ENCODE results near the gene RAD51B. TPM values are rescaled to one million over a fixed set of nuclear protein-coding genes. Genes with fewer than 3 reads are reported as not detected.

RAD51B gene
- total RNA-seq, 1 experiment from 2014 or later: 20.0 TPM

GRCh38 chr14:68230202-68230949, 410.8 kb downstream of the RAD51B start:
- ChIA-PET RAD21 (ENCODE audit: low non-redundant PET in 1 of 2, low total read pairs in 2 of 2, uncharacterized antibody in 2 of 2, unreplicated experiment in 2 of 2) (no interaction called here), CTCF (interaction anchor here (0.9 to 1.4 kb wide), 2 partner anchors 594 to 614 kb away, joined by 3 to 5 read pairs; no protein-coding TSS in a partner anchor), POLR2A (no interaction called here)
- H3K27me3 ChIP-seq (ENCODE audit: insufficient read depth, low read length): no peaks in the 10 kb centered on the region
- intact Hi-C loops (cut with micrococcal nuclease): no loop called here
- no peak for ATAC-seq
- H3K36me3 ChIP-seq (ENCODE audit: control insufficient read depth in 1 of 2, insufficient read depth in 2 of 2, low read length in 2 of 2): no peaks in the 10 kb centered on the region
- H2AFZ ChIP-seq (ENCODE audit: low read depth, low read length, poor library complexity, severe bottlenecking): no peak overlapping the region
- no peaks in the 10 kb centered on the region for H3K9me2 ChIP-seq (ENCODE audit: insufficient read depth)
- DNase-seq (ENCODE audit: low read depth, low spot score): no peak
- peaks cover 30 to 48% of the 10 kb centered on the region in 2 experiments for H3K4me1 ChIP-seq (ENCODE audit: control insufficient read depth in 1 of 2, insufficient read depth in 2 of 2, low read length in 2 of 2)
- H3K79me2 ChIP-seq (ENCODE audit: insufficient read depth, low read length): no peaks in the 10 kb centered on the region
- H4K20me1 ChIP-seq (ENCODE audit: insufficient read depth): no peaks in the 10 kb centered on the region
- H3K4me2 ChIP-seq (ENCODE audit: low read length): 0 out of 2 replicates have a peak overlapping the region, but pooled peaks have one; percentile 8
- BruUV-seq (replicated peaks): no TSS peak
- peak overlapping the region; percentile 97; the same call in 1 of the 2 replicates for H3K27ac ChIP-seq (ENCODE audit: low read depth, low read length)
- no peak overlapping the region for H3K4me3 ChIP-seq (replicated peaks in 1 of 2; ENCODE audit: low read depth in 1 of 2, low read length in 2 of 2)
- TF ChIP-seq CBX3 (IDR thresholded peaks at IDR 0.05; ENCODE audit: low read depth) (no peak), MAX (IDR thresholded peaks at IDR 0.05) (no peak), SRF (IDR thresholded peaks at IDR 0.05; ENCODE audit: low read depth) (no peak), REST (IDR thresholded peaks at IDR 0.05; ENCODE audit: low read depth) (no peak), POLR2AphosphoS5 (IDR thresholded peaks at IDR 0.05; ENCODE audit: low read depth, low read length) (no peak), ZBTB33 (IDR thresholded peaks at IDR 0.05; ENCODE audit: extremely low read depth, insufficient replicate concordance, low read length) (no peak), EZH2phosphoT487 (IDR thresholded peaks at IDR 0.05; ENCODE audit: borderline replicate concordance) (no peak), CTCF (IDR thresholded peaks at IDR 0.05 in 2 of 3, conservative IDR thresholded peaks at IDR 0.05 in 1 of 3; ENCODE audit: borderline replicate concordance in 1 of 3, insufficient read depth in 1 of 3, low read depth in 2 of 3, low read length in 2 of 3) (no peak), ATF3 (IDR thresholded peaks at IDR 0.05) (no peak)
- H3K9ac ChIP-seq (ENCODE audit: low read length): no peak overlapping the region
- no peaks in the 10 kb centered on the region for H3K9me3 ChIP-seq (ENCODE audit: control insufficient read depth in 1 of 2, insufficient read depth in 1 of 2, low read depth in 1 of 2, low read length in 2 of 2)

Data from HCT116 (cell line).